Measurements from ENCODE around the gene MEIS3.
"Not testable (repeated sequence)": the region's sequence is repeated elsewhere in the genome, so short reads cannot be mapped to it uniquely, and the experiment has no call there.

MEIS3 gene

DNA sequence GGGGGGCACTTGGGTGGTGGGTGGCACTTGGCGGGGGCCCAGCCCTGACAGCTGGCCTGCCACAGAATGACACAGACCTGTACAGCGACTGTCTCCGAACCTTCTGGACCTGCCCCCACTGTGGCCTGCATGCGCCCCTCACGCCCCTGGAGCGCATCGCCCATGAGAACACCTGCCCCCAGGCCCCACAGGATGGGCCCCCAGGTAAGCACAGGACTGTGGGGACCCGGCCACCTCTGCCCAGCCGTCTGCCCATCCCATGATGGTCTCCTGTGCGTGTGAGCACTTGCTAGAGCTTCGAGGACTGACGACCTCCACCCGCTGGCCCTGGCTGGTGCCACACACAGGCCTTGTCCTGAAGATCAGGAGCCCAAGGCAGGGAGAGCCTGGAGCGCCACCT lies 38.2 kb downstream of the MEIS3 start:
- no peak for DNase-seq

DNA sequence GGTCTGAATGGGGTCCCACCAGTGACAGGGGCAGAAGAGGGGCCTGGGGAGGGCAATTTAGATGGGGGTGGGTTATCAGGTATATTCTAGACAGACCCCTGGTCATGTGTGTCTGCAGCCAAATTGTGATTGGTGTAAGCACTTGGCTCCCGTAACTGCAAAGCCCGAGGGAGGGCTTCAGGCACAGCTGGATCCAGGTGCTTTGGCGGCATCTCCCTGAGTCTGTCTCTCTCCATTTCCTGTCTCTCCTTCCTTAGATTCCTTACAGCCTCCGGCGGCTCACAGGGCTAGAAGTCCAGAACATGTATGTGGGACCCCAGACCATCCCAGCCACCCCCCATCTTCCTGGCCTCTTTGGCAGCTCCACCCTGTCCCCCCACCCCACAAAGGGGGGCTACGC lies 38.8 kb downstream of the MEIS3 start:
- no peak for DNase-seq

DNA sequence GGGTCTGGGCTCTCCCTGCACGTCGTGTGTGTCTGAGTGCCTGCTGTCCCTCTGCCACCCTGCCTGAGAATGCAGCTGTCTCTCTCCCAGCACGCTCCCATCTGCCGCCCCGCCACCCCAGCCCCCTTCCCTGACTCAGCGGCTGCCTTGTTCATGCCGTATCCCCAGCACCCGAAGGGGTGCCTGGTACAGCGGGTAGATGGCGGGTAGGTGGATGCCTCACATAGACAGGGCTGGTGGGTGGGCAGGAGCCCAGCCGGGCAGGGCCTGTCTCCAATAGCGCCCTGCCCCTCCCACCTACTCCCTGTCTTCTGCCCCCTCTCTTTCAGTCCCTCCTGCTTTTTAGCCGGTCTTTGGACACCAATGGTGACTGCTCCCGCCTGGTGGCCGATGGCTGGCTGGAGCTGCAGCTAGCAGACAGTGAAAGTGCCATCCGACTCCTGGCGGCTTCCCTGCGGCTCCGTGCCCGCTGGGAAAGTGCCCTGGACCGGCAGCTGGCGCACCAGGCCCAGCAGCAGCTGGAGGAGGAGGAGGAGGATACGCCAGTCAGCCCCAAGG lies 39.9 kb downstream of the MEIS3 start:
- DNase-seq, result peak; percentile 65

DNA sequence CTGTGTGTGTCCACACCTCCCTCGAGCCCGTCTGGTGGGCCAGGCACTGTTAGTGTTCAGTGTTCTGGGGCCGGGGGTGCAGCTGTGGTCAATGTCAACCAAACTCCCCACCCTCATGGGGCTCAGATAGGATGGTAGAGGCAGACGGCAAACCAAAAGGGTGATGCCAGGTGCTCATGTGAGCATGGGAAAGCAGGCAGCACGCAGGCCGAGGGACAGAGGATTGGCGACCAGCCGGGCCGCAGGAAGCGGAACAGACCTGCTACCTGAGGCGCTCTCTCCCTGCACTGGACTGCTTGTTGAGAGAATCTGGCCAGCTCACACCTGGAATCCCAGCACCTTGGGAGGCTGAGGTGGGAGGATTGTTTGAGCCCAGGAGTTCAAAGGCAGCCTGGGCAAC lies 41.1 kb downstream of the MEIS3 start:
- no peak for DNase-seq

DNA sequence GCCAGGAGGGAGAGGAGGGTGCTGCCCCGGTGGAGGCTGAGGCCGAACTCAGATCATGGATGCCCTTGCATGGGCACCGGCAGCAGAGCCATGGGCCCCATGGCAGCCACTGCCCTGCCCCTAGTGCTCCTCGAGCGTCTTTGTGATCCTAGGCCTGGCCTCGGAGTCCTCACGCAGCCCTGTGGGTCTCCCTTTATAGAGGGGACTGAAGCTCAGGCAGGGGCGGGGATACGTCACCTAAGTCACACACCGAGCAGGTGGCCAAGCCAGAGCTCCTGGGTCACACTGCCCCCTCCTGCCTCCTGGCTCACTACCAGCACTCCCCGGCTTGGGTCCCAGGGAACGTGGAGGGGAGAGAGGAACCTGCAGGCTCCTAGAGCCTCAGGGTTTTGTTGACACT lies 41.5 kb downstream of the MEIS3 start:
- DNase-seq, result no peak

DNA sequence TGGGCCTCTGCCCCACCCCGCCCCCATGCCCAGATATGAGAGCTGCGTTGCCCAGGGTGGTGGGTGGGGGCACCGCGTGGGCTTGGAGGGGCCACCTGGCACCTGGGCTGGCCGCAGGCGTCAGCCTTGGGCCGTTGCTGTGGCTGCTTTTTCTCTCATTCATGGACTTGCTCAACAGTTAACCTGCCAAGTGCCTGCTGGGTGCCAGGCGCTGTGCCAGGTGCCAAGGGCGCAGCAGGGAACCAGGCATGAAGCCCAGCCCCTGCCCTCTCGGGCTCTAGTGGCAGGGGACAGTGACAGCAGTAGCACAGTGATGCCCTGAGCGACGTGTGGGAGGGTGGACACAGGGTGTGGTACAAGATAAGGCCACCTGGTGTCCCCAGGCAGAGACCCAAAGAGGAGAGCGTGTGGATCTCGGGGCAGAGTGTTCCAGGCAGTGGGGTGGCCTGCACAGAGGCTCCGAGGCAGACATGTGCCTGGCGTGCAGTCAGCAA lies 42.1 kb downstream of the MEIS3 start:
- no peak for DNase-seq

DNA sequence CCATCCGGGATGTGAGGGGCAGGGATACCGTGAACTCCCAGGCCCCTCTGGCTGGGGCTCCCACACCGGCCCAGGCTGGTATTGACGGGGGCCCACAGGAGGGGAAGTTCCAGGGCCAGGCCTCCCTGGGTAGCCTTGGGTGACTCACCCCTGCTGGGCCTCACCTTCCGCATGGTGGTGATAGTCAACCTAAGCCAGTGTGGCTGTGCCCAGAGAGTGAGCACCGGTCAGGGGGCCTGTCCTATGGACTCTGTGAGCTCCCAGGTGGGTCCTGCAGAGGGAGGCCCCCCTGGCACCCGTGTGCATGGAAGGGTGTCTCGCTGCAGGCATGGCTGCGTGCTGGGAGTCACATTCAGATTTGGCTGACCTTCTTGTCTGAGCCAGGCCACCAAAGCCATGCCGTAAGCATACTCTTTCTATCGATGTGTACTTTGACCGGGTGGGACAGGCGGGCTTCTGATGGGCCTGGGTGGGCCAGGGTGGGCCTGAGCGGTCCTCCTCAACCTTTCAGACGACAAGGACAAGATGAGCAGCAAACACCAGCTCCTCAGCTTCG lies 42.7 kb downstream of the MEIS3 start:
- no peak for DNase-seq

DNA sequence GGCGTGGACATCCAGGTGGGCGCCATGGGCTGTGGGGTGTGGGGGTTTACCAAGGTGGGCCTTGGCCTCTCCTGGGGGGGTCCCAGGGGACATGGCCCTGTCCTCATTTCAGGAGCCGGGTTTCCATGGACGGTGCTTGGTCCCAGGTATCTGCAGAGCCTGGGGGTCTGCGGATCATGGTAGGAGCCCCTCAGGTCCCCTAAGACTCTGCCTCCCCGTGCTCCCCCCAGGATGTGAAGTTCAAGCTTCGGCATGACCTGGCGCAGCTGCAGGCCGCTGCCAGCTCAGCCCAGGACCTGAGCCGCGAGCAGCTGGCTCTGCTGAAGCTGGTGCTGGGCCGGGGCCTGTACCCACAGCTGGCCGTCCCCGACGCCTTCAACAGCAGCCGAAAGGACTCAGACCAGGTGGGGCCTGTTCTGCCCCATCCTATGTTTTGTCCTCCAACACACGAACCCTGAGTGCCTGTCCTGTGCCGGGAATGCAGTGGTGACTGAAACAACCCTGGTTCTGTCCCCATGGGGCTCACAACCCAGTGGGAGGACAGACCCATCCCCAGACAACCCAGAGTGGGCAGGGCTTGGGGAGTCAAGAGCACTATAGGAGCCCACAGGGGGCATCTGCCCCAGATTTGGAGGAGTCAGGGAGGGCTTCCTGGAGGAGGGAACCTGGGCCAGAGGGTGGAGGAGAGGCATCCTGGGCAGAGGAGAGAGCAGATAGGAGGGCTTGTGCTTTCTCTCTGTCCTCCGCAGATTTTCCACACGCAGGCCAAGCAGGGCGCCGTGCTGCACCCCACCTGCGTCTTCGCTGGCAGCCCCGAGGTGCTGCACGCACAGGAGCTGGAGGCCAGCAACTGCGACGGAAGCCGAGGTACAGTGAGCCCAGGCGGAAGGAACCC lies 43.4 kb downstream of the MEIS3 start:
- no peak for DNase-seq

DNA sequence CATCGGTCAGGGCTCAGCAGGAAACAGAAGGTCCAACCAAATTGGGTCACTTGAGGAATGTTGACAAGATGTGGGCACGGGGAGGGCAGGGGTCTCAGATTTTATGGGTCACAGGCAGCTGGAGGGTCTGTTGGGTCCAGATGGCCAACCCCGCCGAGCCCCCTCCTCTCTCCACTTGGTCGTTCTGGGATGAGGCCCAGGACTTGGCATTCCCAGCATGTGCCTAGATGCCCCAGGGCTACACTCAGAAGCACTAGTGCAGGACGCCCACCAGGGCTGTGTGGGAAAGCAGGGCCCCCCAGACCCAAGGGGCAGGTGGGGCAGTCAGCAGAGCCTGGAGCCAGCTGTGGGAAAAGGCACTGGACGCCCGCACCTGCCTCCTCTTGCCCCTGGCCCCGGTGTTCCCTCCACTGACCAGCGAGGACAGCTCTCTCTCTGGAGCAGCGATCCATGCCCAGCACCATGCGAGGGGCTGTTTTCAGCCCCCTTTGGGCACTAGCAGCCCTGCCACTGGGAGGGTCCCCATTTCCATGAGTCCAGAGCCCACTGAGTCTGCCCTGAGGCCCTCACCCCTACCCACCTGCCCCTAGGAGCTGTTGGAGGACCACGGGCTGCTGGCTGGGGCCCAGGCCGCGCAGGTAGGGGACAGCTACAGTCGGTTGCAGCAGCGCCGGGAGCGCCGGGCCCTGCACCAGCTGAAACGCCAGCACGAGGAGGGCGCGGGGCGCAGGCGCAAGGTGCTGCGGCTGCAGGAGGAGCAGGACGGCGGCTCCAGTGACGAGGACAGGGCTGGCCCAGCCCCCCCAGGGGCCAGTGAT lies 44.2 kb downstream of the MEIS3 start:
- no peak for DNase-seq

DNA sequence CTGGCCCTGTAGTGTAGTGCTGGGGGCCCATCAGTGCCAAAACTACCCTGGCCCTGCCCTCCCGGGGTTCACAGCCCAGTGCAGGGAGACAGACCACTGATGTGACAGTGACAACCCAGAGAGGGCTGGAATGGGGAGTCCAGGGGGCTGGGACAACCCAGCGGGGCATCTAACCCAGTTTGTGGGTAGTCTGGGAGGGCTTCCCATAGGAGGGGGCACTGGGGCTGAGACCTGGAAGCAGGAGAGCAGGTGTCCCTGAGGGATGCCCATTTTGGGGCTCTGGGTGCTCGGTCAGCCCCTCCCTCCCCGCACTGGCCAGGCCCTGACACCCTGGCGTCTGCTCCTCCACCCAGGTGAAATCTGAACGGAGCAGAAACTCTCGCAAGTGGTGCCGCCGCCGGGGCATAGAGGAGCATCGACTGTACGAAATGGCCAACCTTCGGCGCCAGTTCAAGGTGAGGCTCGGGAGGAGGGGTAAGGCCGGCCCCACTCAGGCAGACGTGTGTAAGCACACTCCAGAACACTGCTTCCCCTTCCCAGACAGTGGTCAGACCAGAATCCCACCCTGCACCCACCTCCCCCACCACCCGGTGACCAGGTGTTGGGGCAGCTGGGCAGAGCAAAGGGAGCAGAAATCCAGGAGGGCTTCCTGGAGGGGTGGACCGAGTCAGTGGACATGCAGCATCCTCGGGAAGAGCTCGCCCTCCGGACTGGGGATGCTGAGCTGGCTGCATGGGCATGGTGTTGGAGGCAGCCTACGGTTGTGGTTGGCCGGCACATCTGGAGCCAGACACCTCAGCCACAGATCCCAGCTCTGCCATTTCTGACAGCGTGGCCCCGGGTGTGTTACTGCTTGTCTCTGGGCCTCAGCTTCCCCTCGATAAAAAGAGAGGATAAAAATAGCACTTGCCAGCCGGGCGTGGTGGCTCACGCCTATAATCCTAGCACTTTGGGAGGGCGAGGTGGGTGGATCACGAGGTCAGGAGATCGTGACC lies 45.8 kb downstream of the MEIS3 start:
- DNase-seq, result no peak

DNA sequence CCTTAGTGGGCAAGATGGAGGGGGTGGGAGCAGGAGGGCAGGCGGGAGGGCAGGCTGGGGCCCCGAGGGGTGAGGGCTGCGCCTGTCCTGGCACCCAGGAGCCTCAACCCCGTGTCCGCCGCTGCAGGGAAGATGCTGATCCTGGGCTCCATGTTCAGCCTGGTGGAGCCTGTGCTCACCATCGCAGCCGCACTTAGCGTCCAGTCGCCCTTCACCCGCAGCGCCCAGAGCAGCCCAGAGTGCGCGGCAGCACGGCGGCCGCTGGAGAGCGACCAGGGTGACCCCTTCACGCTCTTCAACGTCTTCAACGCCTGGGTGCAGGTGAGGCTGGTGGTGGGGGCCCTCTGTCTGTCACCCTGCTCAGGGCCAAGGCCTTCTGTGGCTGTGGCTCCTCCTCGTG lies 46.7 kb downstream of the MEIS3 start:
- DNase-seq, result no peak

DNA sequence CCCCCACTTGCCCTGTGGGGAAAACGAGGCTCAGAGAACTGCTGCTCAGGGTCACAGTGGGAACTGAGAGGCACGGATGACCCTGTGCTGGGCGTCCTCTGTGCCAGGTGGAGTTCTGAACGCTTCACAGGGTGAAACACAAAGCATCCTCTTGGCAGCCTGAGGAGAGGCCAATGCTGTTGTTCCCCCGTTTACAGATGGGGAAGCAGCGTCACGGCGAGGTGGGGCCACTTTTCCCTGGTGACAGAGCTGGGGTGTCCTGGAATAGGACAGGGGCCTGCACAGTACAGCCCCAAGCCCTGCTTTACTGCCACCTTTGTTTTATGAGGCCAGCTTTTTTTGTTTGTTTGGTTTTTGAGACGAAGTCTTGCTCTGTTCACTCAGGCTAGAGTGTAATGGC lies 48.1 kb downstream of the MEIS3 start:
- no peak for DNase-seq

DNA sequence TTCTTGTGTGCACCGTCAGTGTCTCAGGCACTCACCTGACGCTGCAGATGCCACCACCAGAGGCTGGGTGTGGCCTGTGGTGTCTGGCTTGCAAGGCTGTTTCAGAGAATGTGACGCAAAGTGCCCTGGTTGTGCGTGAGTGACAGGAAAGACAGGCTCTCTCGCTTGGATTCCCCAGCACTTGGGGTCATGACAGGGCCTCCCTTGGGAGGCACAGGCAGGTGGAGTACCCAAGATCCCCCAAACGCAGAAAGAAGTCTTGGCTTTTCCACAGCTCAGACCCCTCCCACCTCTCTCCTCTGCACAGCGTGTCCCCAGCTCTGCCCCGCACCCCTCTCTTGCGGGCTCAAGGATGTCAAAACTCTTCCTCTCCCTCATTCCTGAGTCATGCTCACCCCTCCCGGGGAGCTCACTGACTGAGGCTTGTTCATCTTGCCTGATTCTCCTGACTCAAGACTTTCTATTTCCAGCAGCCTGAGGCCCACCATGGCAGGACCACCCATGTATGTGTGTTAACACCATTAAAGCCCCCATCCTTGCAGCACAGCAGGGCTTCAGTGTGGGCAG lies 49.2 kb downstream of the MEIS3 start:
- no peak for DNase-seq

DNA sequence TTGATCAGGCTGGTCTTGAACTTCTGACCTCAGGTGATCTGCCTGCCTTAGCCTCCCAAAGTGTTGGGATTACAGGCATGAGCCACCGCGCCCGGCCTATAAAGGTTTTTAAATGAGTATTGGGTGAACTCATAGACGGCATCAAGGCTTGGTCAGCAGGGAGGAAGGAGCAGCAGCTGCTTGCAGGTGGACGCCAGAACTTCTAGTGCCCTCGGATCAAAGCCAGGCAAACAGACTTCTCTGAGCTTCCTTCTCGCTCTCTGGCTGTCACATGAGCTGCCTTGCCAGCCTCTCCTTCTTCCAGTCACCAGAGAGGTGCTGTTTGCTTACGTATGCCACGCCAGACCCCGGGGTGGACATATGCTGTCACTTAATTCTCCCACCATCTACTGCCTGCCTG lies 53.9 kb downstream of the MEIS3 start:
- not testable (repeated sequence) for DNase-seq

DNA sequence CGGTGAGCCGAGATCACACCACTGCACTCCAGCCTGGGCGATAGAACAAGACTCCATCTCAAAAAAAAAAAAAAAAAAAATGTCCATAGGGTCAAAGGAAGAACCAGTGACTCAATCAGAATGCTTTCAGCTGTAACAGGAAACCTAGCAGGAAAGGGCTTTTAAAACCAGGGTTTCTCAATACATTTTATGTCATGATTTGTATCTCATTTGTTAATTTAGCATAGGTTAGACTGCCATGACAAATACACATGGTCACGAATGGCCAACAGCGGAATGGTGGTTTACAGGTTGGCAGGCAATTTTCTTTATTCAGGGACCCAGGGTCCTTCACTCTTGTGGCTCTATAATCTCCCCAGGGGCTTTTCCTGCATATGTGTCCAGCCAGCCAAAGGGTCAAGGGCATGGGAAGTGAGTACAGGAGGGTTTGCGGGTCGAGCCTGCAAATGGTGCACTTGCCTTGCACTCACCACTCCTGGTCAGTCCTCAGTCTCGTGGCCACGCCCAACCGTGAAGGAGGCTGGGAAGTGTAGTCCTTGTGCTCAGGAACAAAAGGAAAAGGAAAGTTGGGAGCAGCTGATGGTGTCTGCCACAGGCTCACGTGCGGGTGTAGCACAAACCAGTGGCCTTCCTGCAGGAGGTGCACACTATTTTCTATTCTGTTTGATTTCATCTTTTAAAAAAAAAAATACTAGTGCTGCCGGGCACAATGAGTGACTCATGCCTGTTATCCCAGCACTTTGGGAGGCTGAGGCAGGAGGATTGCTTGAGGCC lies 55.4 kb downstream of the MEIS3 start:
- no peak for DNase-seq

DNA sequence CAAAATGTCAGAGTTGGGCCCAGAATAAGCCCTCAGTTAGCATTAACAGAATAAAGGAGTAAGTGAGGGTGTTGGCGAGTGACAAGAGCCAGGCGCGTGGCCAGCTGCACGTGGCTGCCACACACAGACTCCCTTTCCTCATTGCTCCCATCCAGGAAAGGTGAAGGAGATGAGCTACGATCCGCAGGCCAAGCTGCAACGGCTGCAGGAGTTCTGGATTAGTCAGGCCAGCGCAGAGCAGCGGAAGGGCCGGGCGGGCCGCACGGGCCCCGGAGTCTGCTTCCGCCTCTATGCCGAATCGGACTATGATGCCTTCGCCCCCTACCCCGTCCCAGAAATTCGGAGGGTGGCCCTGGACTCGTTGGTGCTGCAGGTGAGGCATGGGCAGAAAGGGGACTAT lies 57.0 kb downstream of the MEIS3 start:
- no peak for DNase-seq

DNA sequence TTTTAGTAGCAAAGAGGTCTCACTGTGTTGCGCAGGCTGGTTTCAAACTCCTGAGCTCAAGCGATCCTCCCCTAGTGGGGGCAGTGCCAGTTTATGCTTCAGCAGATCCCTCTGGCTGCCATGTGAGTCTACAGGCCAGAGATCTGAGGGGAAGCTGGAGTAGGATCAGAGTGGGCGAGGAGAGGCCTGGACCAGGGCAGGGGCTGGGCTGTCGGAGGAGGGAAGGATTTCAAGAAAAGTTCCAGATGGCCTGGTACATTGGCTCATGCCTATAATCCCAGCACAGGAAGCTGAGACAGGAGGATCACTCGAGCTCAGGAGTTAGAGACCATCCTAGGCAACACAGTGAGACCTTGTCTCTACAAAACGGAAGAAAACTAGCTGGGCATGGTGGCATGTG lies 60.4 kb downstream of the MEIS3 start:
- no peak for DNase-seq

DNA sequence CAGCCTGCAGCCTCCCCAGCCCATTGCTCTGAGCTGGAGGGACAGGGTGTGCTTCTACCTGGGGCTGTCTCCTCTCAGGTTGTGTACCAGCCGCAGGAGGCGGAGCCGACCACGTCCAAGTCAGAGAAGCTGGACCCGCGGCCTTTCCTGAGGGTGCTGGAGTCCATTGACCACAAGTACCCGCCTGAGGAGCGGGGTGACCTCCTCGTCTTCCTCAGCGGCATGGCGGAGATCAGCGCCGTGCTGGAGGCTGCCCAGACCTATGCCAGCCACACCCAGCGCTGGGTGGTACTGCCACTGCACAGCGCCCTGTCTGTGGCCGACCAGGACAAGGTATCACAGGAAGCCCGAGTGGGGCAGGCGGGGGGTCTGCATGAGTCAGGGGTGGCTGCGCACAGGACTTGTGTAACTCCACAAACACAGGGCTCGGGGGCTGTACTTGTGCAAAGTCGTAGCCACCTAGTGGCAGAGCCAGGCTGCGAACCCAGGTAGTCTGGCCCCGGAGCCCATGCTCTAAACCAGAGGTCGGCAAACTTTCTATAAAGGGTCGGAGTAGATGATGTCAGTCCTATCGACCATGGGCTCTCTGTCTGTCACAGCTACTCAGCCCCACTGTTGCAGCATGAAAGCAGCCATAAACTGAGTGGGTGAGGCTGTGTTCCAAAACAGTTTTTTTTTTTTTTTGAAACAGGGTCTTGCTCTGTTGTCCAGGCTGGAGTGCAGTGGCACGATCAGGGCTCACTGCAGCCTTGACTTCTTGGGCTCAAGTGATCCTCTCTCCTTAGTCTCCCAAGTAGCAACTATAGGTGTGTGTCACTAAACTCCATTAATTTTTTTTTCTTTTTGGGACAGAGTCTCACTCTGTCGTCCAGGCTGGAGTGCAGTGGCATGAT lies 61.3 kb downstream of the MEIS3 start:
- no peak for DNase-seq

DNA sequence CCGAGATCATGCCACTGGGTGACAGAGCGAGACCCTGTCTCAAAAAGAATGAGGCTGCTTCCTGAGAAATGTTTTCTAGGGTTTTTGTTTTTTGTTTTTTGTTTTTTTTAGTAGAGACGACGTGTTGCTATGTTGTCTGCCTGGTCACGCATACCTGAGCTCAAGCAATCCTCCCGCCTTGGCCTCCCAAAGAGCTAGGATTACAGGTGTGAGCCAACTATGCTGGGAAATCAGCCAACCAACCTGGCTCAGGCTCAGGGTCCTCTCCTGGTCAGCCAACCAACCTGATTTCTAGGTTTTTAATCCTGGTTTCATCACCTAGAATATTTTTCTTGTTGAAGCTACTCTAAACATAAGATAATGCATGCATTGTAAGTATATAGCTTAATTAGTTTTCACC lies 62.4 kb downstream of the MEIS3 start:
- DNase-seq, result no peak

DNA sequence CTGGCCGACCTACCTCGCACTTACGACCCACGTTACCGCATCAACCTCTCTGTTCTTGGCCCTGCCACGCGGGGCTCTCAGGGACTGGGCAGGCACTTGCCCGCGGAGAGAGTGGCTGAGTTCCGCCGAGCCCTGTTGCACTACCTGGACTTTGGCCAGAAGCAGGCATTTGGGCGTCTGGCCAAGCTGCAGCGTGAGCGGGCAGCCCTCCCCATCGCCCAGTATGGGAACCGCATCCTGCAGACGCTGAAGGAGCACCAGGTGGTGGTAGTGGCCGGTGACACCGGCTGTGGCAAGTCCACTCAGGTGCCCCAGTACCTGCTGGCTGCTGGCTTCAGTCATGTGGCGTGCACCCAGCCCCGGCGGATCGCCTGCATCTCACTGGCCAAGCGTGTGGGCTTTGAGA lies 66.0 kb downstream of the MEIS3 start:
- no peak for DNase-seq

All from NCI-H2171 (cell line).